NCI-H2227 treated with DMSO at 0.1 percent for 48 hours (cell line): ENCODE results near the gene BORCS6.
A peak's percentile ranks its signal among the peaks of the same experiment; 100 is the strongest.
"Not testable (repeated sequence)": the region's sequence is repeated elsewhere in the genome, so short reads cannot be mapped to it uniquely, and the experiment has no call there.

Experiments
- DNase-seq: peaks from one replicate; lab custom pipeline; 2025; lab: John Stamatoyannopoulos, UW

Gene BORCS6

GRCh38 chr17:8173056-8173870 lies 16.7 kb downstream of the BORCS6 start:
- peak; percentile 88 for DNase-seq

DNA sequence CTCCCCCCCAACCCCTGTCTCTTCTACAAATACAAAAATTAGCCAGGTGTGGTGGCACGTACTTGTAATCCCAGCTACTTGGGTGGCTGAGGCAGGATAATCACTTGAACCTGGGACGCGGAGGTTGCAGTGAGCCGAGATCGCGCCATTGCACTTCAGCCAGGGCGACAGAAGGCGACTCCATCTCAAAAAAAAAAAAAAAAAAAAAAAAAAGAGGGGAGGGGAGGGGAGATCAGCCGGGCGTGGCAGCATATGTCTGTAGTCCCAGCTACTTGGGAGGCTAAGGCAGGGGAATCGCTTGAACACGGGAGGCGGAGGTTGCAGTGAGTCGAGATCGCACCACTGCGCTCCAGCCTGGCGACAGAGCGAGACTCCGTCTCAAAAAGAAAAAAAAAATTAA lies 19.8 kb downstream of the BORCS6 start:
- not testable (repeated sequence) for DNase-seq

GRCh38 chr17:8167526-8167925 lies 22.5 kb downstream of the BORCS6 start:
- DNase-seq, result no peak

DNA sequence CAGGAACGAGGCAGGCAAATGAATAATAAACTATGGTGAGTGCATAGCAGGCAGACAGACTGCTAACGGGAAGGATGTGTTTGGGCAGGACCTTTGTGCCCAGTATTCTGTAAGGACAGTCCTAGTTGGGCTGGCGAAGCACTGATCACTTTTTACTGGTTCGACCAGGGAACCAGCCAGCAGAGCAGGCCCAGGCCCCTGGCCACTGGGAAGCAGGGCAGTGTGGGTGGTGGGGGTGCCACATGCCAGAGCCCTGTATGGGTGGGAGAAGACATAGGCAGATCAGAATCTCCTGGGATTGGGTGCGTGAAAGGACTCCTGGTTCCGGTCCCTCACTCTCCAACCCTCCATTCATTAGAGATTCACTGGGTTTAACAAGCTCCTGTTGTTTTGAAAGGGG lies 23.2 kb downstream of the BORCS6 start:
- no peak for DNase-seq

GRCh38 chr17:8164815-8165131 lies 25.2 kb downstream of the BORCS6 start:
- DNase-seq, result no peak

DNA sequence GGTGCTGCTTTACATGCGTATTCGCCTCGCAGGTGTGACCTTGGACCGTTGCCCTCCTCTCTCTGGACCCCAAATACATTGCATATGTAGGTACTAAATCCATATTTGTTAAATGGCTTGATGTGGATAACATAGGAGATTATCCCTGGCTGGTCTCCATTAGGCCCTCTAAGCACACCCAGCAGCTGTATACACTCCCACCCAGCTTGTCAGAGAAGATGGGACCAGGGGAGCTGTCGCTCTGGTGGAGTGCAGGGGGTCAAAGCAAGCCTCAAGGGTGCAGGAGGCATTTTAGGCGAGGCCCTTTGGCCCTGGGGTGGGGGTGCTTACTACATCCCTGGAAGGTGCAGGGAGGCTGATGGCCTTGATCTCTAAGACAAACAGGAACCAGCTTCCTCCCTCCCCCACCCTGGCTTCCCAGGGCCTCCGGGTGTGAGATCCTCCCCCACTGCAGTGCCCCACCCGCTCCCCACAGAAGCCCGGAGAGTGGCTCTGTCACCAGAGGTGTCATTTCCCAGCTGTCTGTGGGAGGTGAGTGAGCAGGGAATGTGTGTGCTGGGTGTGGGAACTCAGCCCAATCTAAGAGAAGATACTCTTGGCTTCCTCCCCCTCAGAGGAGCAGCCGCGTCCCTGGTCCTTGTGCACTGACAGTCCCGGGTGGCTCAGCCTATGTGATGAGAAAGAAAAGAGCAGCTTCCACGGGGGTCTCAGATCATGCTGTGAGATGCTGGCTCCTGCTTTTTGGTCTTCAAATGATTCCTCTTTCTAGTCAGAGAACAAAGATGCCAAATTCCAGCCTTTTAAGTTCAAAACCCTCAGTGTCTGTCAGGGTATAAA lies 25.8 kb downstream of the BORCS6 start:
- peak; percentile 19 for DNase-seq

DNA sequence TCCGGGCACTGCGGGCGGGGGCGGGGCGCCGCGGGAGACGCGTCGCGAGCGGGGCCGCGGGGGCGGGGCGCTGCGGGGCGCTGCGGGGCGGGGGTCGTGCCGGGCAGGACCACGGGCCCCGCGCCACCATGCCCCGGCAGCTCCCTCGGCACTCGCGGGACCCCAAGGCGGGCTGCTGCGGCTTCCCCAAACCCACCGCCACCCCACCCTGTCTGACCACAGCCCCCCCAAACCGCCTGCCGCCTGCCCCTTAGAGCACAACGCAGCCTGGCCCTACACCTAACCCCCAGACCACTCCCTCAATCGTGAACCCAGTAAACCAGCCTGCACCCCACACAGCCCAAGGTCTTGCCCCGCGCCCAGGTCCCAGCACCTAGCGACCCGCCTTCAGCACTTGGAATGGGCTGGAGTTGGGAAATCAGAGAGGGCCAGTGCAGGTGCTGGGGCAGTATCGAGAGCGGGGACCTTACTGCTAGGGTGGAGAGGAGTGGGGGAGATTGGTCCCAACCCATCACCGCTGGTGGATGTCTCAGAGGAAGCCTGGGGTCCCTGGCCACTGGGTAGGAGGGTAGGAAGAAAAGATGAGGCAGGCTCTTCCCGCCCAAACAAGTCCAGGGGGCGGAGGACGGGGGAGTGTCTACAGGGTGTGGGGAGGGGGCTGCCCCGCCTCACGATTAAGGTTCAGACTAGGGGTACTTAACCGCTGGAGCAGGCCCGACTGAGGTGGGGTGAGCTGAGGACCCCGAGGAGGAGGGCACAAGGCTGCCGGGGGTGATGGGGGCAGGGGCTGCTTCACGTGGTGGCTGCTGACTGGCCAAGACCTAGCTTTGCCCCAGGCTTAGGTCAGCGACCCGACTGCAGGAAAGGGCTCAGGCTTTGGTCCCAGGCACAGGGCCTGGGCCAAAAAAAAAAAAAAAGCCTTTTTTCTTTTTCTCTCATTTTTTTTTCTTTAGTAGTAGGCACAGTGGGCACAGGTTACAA lies 26.7 kb downstream of the BORCS6 start:
- DNase-seq, result peak; percentile 47

GRCh38 chr17:8162233-8162996 lies 27.6 kb downstream of the BORCS6 start, which contains the start of gene VAMP2:
VAMP2 (minus strand) TSS chr17:8162948; CDS start chr17:8162879, 69 bp downstream.
- DNase-seq, result peak; percentile 42

DNA sequence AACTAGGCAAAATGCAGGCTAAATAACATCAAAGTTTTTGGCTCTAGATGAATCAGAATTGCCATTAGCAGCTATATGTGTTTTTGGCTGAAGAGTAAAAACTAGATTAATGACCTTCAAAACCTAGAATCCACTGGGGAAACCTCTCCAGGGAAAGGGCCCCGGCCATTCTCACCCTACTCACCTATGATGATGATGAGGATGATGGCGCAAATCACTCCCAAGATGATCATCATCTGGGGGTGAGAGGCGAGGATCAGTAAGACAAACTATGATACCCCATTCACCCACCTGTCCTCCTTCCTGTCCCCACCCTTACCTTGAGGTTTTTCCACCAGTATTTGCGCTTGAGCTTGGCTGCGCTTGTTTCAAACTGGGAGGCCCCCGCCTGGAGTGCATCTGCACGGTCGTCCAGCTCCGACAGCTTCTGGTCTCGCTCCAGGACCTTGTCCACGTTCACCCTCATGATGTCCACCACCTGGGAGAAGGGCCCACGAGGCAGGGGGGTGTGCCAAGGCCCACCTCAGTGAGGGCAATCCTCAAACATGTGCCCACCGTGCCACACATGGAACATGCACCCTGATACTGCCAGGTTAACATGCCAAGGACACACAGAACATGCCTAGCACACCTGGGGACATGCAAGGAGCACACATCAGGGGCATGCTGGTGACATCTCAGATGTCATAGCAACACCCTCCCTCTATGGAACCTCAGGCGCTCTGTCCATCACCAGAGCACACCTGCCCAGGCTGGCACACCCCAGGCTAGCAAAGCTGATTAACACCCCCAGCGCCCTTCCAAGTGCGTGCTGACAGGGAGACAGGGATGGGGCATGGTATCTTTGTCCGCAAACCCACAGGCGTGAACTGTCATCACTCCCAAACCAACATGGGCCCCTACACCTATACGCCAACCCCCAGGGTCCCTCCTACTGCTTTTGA lies 28.4 kb downstream of the BORCS6 start:
- no peak for DNase-seq

DNA sequence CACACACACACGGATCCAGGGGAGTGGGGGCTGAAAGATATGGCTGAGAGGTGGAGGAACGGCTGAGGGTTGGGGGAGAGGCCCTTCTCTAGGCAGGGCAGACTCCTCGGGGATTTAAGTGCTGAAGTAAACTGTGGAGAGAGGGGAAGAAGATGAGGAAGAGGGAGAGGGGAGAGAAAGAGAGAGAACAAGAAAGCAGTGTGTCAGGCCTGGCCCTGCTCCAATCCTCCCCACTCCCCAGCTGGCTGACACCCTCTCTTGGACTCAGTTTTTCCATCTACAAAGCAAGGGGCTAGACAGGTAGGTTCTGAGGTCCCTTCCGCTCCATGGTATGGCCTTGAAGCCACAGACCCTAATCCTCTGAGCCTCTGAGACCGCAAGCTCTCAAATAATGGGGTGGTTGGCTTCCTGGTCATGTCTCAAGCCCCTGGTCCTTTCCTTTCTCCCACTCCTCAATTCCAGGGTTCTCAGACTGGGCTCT lies 29.2 kb downstream of the BORCS6 start:
- DNase-seq, result no peak

DNA sequence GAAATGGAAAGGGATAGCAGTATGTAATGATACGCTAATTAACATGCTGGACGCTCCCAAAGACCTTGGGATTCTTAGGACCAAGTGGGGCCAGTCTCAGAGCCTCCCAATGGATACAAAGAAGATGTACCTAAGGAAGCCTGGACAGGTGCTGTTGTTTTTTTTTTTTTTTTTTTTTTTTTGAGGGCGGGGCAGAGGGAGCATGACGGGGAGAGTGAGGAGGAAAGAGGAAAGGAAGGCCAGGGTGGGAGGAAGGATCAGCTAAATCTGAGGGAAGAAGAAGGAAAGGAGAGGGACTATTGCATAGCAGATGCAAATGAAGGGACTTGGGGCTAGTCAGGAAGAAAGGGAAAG lies 29.8 kb downstream of the BORCS6 start:
- DNase-seq, result no peak

- DNase-seq, result no peak
Observed at GRCh38 chr17:8159459-8160223, 30.3 kb downstream of the BORCS6 start.

DNA sequence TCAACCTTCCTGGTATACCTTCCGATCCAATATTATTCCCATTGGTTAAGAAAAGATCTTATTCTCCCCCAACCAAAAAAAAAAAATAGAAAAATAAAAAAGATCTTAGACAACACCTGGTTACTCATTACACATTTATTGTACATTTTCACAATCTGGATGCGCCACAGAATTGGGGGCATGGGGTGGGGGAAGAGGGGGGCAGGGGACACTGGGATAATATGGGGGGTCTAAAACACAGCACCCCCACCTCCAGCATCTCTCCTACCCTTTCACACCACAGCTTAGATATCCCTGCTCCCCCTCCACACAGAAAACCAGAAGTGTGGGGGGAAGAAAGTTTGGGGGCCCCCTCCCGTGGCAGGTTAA lies 31.0 kb downstream of the BORCS6 start:
- no peak for DNase-seq

GRCh38 chr17:8158267-8159031 lies 31.5 kb downstream of the BORCS6 start:
- DNase-seq, result peak; percentile 18

- peak; percentile 99 for DNase-seq
Observed at GRCh38 chr17:8156246-8156992, 33.6 kb downstream of the BORCS6 start.

GRCh38 chr17:8155996-8156245 lies 34.1 kb downstream of the BORCS6 start:
- DNase-seq, result no peak

DNA sequence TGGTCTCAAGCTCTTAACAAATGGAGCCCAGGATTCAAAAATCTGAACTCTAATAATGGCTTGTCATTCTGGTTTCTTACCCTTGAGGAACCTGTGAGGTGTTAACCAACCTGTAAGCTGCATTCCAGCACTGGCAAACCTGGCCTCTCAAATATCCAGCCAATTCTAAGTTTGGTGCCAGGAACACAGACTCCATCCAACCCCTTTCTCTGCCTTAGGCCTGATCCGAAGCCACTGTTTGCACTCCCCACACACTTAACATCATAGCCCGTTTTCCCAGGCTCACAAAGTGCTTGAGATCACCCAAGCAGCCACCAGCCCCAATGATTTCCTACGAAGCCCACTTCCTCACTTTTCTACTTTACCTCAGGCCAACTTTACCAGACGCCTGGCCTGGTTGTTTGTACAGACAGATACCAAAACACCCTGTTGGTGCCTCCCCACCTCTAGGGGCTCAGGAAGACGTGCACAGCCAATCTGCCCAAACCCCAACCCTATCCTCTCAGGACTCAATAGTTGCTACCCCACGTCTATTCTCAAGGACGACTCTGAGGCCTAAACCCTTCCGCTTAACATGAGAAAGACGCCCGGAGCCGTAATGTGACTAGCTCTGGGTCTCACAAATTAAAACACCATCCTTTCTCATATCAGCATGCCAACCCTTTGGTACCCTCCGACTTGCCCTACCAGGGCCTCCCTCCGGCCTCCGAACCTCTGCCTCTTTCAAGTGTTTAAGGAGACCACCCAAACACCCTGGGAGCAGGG lies 34.6 kb downstream of the BORCS6 start:
- DNase-seq, result no peak
